Kidney capillary endothelial cell (primary cell): ENCODE results near the gene UBR1.
"Not testable (repeated sequence)": the region's sequence is repeated elsewhere in the genome, so short reads cannot be mapped to it uniquely, and the experiment has no call there.

Source experiments
- DNase-seq: peaks from one replicate; pipeline ENCODE4 v3.0.0-alpha.2; 2018; ENCODE audit warnings: low spot score

Gene UBR1

GRCh38 chr15:43052860-43053259 is 53.0 kb downstream of the UBR1 start:
- no peak for DNase-seq

DNA sequence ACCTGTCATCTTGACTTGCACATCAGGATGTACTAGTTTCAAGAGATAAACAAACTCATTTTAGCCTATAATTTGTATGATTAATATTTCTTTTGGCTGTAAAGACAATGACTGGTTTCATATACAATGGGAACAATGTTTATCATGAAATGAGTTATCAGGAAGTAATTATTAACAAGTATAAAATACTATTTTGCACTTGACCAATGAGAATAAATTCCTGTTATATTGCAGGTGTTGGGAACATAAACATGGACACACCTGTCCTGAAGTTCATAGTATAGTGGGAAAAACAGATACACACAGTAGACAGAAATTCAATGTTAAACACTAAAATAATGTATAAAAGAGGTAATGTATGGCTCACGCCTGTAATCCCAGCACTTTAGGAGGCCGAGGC is 56.9 kb downstream of the UBR1 start:
- no peak for DNase-seq

DNA sequence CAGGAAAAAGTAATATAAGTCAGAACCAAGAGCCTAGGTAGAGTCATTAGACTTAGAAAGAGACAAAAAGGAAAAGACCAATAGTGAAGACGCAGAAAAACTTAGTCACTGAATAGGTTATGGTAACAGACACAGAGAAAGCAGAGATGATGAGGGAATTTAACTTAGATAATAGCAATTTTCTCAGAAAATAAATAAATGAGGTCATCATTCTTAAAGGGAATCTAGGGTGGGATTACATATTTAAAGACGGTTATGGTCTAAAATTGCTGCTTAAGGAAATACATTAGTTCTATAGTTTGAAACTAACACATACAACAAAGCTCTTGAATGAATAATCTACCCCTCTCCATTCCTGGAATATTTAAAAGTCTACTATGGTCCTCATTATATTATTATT is 59.4 kb downstream of the UBR1 start:
- no peak for DNase-seq

GRCh38 chr15:43042885-43043284 is 63.0 kb downstream of the UBR1 start:
- DNase-seq, result no peak

GRCh38 chr15:43041085-43041484 is 64.8 kb downstream of the UBR1 start:
- DNase-seq, result not testable (repeated sequence)

DNA sequence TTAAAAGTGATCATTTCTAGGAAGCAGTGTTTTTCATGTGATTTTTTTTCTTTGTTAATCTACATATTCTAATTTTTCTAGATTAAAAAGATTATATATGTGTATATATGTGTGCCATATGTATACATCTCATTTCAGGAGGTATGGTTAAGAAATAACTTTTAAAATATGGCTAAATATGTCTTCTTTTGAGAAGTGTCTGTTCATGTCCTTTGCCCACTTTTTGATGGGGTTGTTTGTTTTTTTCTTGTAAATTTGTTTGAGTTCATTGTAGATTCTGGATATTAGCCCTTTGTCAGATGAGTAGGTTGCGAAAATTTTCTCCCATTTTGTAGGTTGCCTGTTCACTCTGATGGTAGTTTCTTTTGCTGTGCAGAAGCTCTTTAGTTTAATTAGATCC is 70.6 kb downstream of the UBR1 start:
- DNase-seq, result not testable (repeated sequence)

DNA sequence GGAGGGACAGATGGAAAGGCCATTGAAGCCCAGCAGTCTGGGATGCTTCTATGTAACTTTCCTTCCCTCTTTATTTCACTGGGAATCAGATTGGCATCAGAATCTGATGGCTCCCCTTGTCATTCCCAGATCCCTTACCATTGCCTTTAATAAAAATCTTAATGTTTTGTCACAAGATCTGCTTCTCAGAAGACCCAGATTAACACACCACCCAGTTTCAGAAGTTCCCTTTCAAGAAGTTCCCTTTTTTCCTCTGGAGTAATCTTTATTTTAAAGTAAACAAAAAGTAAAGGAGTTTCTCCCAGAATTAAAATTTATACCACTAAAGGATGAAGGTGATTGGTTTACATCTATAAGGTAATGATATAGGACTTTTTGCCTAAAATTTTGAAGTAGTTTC is 76.4 kb downstream of the UBR1 start:
- DNase-seq, result no peak

GRCh38 chr15:43025150-43025549 is 80.7 kb downstream of the UBR1 start:
- no peak for DNase-seq

- DNase-seq, result not testable (repeated sequence)
Observed at GRCh38 chr15:43014671-43015070, 91.2 kb downstream of the UBR1 start.

GRCh38 chr15:43009206-43009605 is 96.6 kb downstream of the UBR1 start:
- no peak for DNase-seq

DNA sequence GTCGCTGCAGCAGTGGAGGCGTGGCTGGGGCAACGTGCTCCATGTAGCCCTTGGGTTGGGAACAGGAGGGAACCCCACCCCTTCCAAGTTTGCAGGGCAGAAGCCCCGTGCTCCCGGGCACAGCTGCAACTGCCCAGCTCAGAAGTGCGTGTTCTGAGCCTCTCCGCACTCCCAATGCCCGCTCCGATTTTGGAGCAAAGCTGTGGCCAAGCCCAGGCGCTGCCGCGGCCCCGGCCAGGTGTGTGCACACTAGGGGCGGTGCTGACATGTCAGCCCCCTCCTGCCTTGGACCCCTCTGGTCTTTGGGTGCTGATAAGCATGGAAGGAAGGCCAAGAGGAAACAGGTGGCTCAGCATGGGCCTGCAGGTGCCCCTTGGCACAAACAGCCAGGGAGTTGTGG is 97.7 kb downstream of the UBR1 start:
- DNase-seq, result no peak

GRCh38 chr15:43007551-43007950 is 98.3 kb downstream of the UBR1 start:
- DNase-seq, result no peak

GRCh38 chr15:43006991-43007390 is 98.8 kb downstream of the UBR1 start:
- no peak for DNase-seq

DNA sequence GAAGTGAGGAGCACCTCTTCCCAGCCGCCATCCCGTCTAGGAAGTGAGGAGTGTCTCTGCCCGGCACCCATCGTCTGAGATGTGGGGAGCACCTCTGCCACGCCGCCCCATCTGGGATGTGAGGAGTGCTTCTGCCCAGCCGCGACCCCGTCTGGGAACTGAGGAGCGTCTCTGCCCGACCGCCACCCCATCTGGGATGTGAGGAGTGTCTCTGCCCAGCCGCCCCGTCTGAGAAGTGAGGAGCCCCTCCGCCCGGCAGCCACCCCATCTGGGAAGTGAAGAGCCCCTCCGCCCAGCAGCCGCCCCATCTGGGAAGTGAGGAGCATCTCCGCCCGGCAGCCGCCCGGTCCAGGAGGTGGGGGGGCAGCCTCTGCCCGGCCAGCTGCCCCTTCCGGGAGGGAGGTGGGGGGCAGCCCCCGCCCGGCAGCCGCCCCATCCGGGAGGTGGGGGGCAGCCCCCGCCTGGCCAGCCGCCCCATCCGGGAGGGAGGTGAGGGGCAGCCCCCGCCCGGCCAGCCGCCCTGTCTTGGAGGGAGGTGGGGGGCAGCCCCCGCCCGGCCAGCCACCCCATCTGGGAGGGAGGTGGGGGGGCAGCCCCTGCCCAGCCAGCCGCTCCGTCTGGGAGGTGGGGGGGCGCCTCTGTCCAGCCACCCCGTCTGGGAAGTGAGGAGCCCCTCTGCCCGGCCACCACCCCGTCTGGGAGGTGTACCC is 100.8 kb downstream of the UBR1 start:
- not testable (repeated sequence) for DNase-seq

GRCh38 chr15:42999201-42999779 is 106.5 kb downstream of the UBR1 start:
- DNase-seq, result no peak

GRCh38 chr15:42996871-42997270 is 109.0 kb downstream of the UBR1 start:
- DNase-seq, result no peak

GRCh38 chr15:42994546-42994945 is 111.3 kb downstream of the UBR1 start:
- no peak for DNase-seq

DNA sequence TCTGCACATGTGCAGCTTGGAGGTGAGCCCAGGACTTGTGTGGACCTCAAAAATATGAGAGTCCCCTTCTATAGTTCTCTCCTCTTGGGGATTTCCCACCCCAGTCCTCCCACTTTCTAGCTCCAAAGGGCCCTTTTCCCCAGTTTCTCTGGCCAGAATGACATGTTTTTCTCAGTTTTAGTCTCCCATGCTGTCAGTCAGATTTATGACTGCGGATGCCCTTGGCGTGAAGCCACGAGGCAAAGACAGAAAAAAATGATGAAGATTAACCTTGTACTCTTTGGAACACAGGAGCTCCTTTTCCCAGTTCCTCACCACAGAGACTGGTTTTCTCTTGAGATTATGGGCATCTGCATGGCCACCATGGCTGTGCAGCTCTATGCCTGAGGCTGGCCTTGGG is 113.2 kb downstream of the UBR1 start:
- no peak for DNase-seq

DNA sequence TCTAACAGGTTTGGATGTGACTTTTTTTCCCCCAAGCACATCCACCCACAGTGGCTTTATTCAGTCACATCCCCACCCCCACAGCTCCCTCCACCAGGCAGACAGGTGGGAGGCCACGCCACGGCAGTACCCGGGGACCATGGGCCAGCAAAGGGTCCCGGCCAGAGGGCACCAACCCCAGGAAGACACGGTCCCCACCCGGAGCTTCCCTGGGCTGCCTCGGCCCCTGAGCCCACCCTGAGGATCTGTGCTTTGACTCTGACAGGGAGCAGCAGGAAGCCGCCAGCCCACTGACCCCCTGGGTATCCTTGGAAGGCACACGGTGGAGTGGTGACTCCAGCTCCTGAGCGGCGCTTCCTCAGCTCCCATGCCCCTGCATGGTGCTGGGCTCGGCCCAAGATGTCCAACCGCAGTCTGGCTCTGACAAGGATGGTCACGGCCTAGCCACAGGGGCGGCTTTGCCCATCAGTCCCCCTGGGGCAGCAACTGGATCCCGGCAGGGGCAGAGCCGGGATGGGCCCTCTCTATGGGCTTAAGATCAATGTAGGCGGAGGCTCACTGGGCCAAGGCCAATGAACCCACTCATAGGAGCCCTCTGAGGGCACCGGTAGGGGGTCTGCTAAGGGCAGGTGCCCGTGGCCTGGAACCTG is 119.0 kb downstream of the UBR1 start:
- DNase-seq, result no peak

- no peak for DNase-seq
Observed at GRCh38 chr15:42984493-42985034, 121.3 kb downstream of the UBR1 start.

DNA sequence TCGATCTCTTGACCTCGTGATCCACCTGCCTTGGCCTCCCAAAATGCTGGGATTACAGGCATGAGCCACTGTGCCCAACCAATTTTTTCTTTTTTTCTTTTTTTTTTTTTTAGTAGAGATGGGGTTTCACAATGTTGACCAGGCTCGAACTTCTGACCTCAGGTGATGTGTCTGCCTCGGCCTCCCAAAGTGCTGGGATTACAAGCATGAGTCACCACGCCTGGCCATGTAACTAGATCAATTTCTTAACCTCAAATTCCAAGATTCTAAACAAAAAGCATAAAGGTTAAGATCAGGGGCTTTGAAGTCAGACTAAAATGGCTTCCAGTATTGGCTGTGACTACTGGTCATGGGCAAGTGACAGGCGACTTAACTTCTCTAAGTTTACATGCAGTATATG is 126.7 kb downstream of the UBR1 start:
- DNase-seq, result not testable (repeated sequence)

DNA sequence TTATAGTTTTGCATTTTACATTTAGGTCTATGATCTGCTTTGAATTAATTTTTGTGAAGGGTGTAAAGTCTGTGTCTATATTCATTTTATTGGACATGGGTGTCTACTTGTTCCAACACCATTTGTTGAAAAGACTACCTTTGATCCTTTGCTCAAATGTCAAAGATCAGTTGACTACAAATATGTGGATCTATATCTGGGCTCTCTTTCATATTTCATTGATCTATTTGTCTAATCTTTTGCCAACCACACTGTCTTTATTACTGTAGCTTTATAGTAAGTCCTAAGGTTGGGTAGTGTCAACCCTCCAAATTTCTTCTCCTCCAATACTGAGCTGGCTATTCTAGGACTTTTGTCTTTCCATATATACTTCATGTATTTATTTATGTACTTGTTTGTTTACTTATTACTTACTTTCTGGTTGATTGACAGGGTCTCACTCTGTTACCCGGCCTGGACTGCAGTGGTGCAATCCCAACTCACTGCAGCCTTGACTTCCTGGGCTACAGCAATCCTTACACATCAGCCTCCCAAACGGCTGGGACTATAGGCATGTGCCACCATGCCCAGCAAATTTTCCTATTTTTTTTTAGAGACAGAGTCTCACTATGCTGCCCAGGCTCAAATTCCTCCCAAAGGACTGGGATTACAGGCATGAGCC is 131.5 kb downstream of the UBR1 start:
- DNase-seq, result no peak

GRCh38 chr15:42973114-42973513 is 132.7 kb downstream of the UBR1 start:
- DNase-seq, result no peak
